Testis (tissue), 3 donors: ENCODE results near the gene PRKX. TPM values are rescaled to one million over a fixed set of nuclear protein-coding genes. Genes with fewer than 3 reads are reported as not detected.
"Not testable (repeated sequence)": the region's sequence is repeated elsewhere in the genome, so short reads cannot be mapped to it uniquely, and the experiment has no call there.

Experiments used
- DNase-seq: peaks from one replicate; pipeline ENCODE4 v3.0.0-alpha.2; 2019
- H3K27ac ChIP-seq, 2 donors: fragments of 200-600 bp; sonication (generic); one replicate each; pipeline ENCODE4 v1.5.1; 2019
- H3K27me3 ChIP-seq: fragments of 200-600 bp; sonication (generic); one replicate; pipeline ENCODE4 v1.5.1; 2019
- H3K36me3 ChIP-seq: fragments of 200-600 bp; sonication (generic); one replicate; pipeline ENCODE4 v1.5.1; 2017; ENCODE audit warnings: low read depth; ENCODE audit errors: missing control alignments
- H3K4me1 ChIP-seq: fragments of 200-600 bp; sonication (generic); one replicate; pipeline ENCODE4 v1.5.1; 2019
- H3K4me3 ChIP-seq, 2 donors: fragments of 200-600 bp; sonication (generic); one replicate each; pipeline ENCODE4 v1.5.1; 2017 to 2019
- H3K9me3 ChIP-seq: fragments of 200-600 bp; sonication (generic); one replicate; pipeline ENCODE4 v1.5.1; 2017
- CTCF ChIP-seq, 3 experiments: fragments of 450-650 bp in 2 of 3; fragments of 200-600 bp in 1 of 3; sonication (generic) in 1 of 3; IDR thresholded peaks; one replicate each; pipeline ENCODE4 v1.5.1; 2016 to 2019; ENCODE audit warnings: antibody characterized with exemption in 3 of 3, mild to moderate bottlenecking in 2 of 3, moderate library complexity in 1 of 3
- POLR2A ChIP-seq: fragments of 450-650 bp; IDR thresholded peaks from one replicate; pipeline ENCODE4 v1.6.1; 2017; ENCODE audit warnings: antibody characterized with exemption, mild to moderate bottlenecking, moderate library complexity
- WGBS, 2 donors: methylation state at CpG; one replicate each; pipeline ENCODE4 v1.1.5; 2018; 5-methylcytosine and 5-hydroxymethylcytosine counted together
- intact Hi-C: fragments of 100-400 bp; cut with DNase I; formaldehyde crosslinking; loops from one replicate; pipeline ENCODE4 v1.15.1; 2023; ENCODE audit warnings: low total_unique reads
- polyA plus RNA-seq: library from polyadenylated mRNA; stranded (reverse); fragments of 350-450 nt; fragmentation: Illumina TruSeq; extraction: RNeasy Lipid Tissue Mini Kit (QIAGEN cat#74804); gene quantifications from one replicate; pipeline ENCODE4 v1.2.3, GENCODE V29; 2014; ENCODE audit warnings: low read depth, low replicate concordance; ENCODE audit not compliant: insufficient read depth
- total RNA-seq, 2 donors: library from RNA; depleted of rRNA; stranded (reverse); fragments of >200 nt; gene quantifications; one replicate each; pipeline ENCODE4 v1.2.3, GENCODE V29; 2016

PRKX gene
- total and polyA plus RNA-seq, 3 donors from 2014 or later, result 19.2 to 40.1 (median 39.9) TPM

- Histone ChIP-seq H3K4me3 (no peak overlapping the region), H3K27me3 (no peaks in the 10 kb centered on the region), H3K9me3 (no peaks in the 10 kb centered on the region), H3K4me1 (no peaks in the 10 kb centered on the region), H3K36me3 (no peaks in the 10 kb centered on the region), H3K27ac (no peak overlapping the region)
- intact Hi-C loops, result no loop called here
- TF ChIP-seq CTCF (IDR thresholded peaks at IDR 0.05) (peak in 1 of 3 experiments; percentile 43), POLR2A (no peak)
- WGBS, 2 donors, result 39 to 47% methylated on average over 3 of the region's 3 CpGs
- DNase-seq, result no peak
Observed at GRCh38 chrX:3651277-3651676, 62.2 kb downstream of the PRKX start.

GRCh38 chrX:3648084-3648483, 65.4 kb downstream of the PRKX start:
- 88 to 98% methylated on average over 2 of the region's 2 CpGs for WGBS, 2 donors
- H3K36me3 ChIP-seq, result no peaks in the 10 kb centered on the region
- H3K27me3 ChIP-seq, result no peaks in the 10 kb centered on the region
- TF ChIP-seq CTCF (IDR thresholded peaks at IDR 0.05), result no peak
- no peak for TF ChIP-seq POLR2A
- no peaks in the 10 kb centered on the region for H3K4me1 ChIP-seq
- H3K9me3 ChIP-seq, result no peaks in the 10 kb centered on the region
- no peak for DNase-seq
- intact Hi-C loops, result no loop called here
- no peak overlapping the region for H3K4me3 ChIP-seq
- H3K27ac ChIP-seq, result no peak overlapping the region

- H3K9me3 ChIP-seq, H3K4me1 ChIP-seq, H3K27me3 ChIP-seq, intact Hi-C loops, H3K36me3 ChIP-seq, DNase-seq, H3K27ac ChIP-seq, H3K4me3 ChIP-seq: not testable (repeated sequence)
- 77 to 82% methylated on average over 19 to 23 of the region's 23 CpGs for WGBS, 2 donors
Observed at GRCh38 chrX:3639858-3640631, 73.4 kb downstream of the PRKX start.

- no peak for TF ChIP-seq CTCF (IDR thresholded peaks at IDR 0.05)
- no peak for TF ChIP-seq POLR2A
- Histone ChIP-seq H3K27me3 (no peaks in the 10 kb centered on the region), H3K4me1 (no peaks in the 10 kb centered on the region), H3K27ac (no peak overlapping the region), H3K9me3 (no peaks in the 10 kb centered on the region), H3K4me3 (no peak overlapping the region), H3K36me3 (no peaks in the 10 kb centered on the region)
- 100% methylated on average over 1 of the region's 2 CpGs; no CpG with 5 or more reads in 1 of the 2 donors for WGBS, 2 donors
- intact Hi-C loops, result no loop called here
- no peak for DNase-seq
Observed at GRCh38 chrX:3639236-3639635, 74.2 kb downstream of the PRKX start.

- Histone ChIP-seq H3K4me1 (no peaks in the 10 kb centered on the region), H3K27me3 (no peaks in the 10 kb centered on the region), H3K27ac (no peak overlapping the region), H3K36me3 (no peaks in the 10 kb centered on the region), H3K4me3 (no peak overlapping the region), H3K9me3 (no peaks in the 10 kb centered on the region)
- intact Hi-C loops, result no loop called here
- TF ChIP-seq CTCF (IDR thresholded peaks at IDR 0.05) (peak; percentile 26 to 36 (median 28)), POLR2A (no peak)
- 22 to 28% methylated on average over 6 of the region's 6 CpGs for WGBS, 2 donors
- DNase-seq, result peak; percentile 22
Observed at GRCh38 chrX:3638280-3638873, 75.1 kb downstream of the PRKX start.
